H1 (cell line): ENCODE data around the gene THADA. TPM values are rescaled to one million over a fixed set of nuclear protein-coding genes. Genes with fewer than 3 reads are reported as not detected.
A peak's percentile ranks its signal among the peaks of the same experiment; 100 is the strongest.

Experiments
- CTCF ChIA-PET: fragments of 300-600 bp; sonication (Branson Sonifier 250); formaldehyde crosslinking; loops from one replicate; lab custom pipeline; 2021; ENCODE audit not compliant: partially characterized antibody; lab: Charles Lee
- POLR2A ChIA-PET: fragments of 300-600 bp; sonication (Branson Sonifier 250); formaldehyde crosslinking; loops from one replicate; lab custom pipeline; 2021; ENCODE audit warnings: inconsistent platforms; ENCODE audit not compliant: partially characterized antibody; lab: Charles Lee
- DNase-seq, 2 experiments: peaks; one replicate each; pipeline versions ENCODE4 v3.0.0 to v3.0.0-alpha.2; 2010 to 2022; ENCODE audit warnings: low spot score in 2 of 2, low read depth in 1 of 2, mixed read lengths in 1 of 2
- FAIRE-seq: peaks from 2 replicates; lab custom pipeline; 2011; peaks lifted over from hg19 to GRCh38; lab: Jason Lieb, UNC
- H2AFZ ChIP-seq: 2 replicates; pipeline ENCODE4 v1.8.1; 2012; ENCODE audit warnings: low read length, inconsistent platforms
- H2AK5ac ChIP-seq: 2 replicates; pipeline ENCODE4 v1.6.1; 2013; ENCODE audit warnings: low read depth, low read length
- H2BK120ac ChIP-seq: replicated peaks from 2 replicates; pipeline ENCODE3; 2013; ENCODE audit warnings: low read depth, low read length, inconsistent platforms
- H2BK12ac ChIP-seq: 2 replicates; pipeline ENCODE4 v1.6.1; 2013; ENCODE audit warnings: low read depth, low read length
- H2BK15ac ChIP-seq: 2 replicates; pipeline ENCODE4 v1.6.1; 2013; ENCODE audit warnings: low read length
- H2BK20ac ChIP-seq: 2 replicates; pipeline ENCODE4 v1.6.1; 2013; ENCODE audit warnings: low read length
- H2BK5ac ChIP-seq: 2 replicates; pipeline ENCODE4 v1.6.1; 2013; ENCODE audit warnings: low read depth, low read length
- H3K14ac ChIP-seq: 2 replicates; pipeline ENCODE4 v1.6.1; 2013; ENCODE audit warnings: inconsistent platforms; ENCODE audit not compliant: insufficient read length
- H3K18ac ChIP-seq: 2 replicates; pipeline ENCODE4 v1.6.1; 2013; ENCODE audit warnings: low read length; ENCODE audit errors: extremely low read depth
- H3K23ac ChIP-seq: 2 replicates; pipeline ENCODE4 v1.6.1; 2013; ENCODE audit warnings: inconsistent platforms; ENCODE audit not compliant: insufficient read length
- H3K23me2 ChIP-seq: 2 replicates; pipeline ENCODE4 v1.6.1; 2013; ENCODE audit warnings: low read depth, low read length
- H3K27ac ChIP-seq: 2 replicates; pipeline ENCODE4 v1.6.1; 2011; ENCODE audit warnings: low read depth, low read length, inconsistent platforms
- H3K27me3 ChIP-seq, 4 experiments: replicated peaks in 1 of 4; 1 replicate in 1 of 4; 2 replicates in 3 of 4; pipeline versions ENCODE4 v1.6.1 to v1.8.1; 2011 to 2013; ENCODE audit warnings: low read length in 3 of 4, mild to moderate bottlenecking in 3 of 4, inconsistent platforms in 2 of 4, mixed read lengths in 2 of 4, moderate library complexity in 1 of 4; ENCODE audit not compliant: control insufficient read depth in 3 of 4, insufficient read depth in 3 of 4; ENCODE audit errors: extremely low read depth in 1 of 4
- H3K36me3 ChIP-seq, 4 experiments: 2 replicates each; pipeline versions ENCODE4 v1.6.1 to v1.8.1; 2011 to 2013; ENCODE audit warnings: mild to moderate bottlenecking in 4 of 4, low read length in 3 of 4, moderate library complexity in 2 of 4, control low read depth in 1 of 4, inconsistent platforms in 1 of 4; ENCODE audit not compliant: insufficient read depth in 4 of 4, control insufficient read depth in 2 of 4
- H3K4ac ChIP-seq: replicated peaks from 2 replicates; pipeline ENCODE3; 2013; ENCODE audit warnings: low read length, low read depth, mixed read lengths, inconsistent platforms; ENCODE audit not compliant: insufficient read length
- H3K4me1 ChIP-seq, 4 experiments: replicated peaks in 1 of 4; 1 replicate in 1 of 4; 2 replicates in 3 of 4; pipeline versions ENCODE4 v1.6.1 to v1.8.1; 2011 to 2013; ENCODE audit warnings: low read length in 3 of 4, inconsistent platforms in 2 of 4, mixed read lengths in 1 of 4; ENCODE audit not compliant: insufficient read depth in 4 of 4, control insufficient read depth in 3 of 4
- H3K4me2 ChIP-seq, 2 experiments: 2 replicates each; pipeline versions ENCODE4 v1.6.1 to v1.8.1; 2011 to 2013; ENCODE audit warnings: low read depth in 2 of 2, low read length in 2 of 2, control low read depth in 1 of 2, inconsistent platforms in 1 of 2, mild to moderate bottlenecking in 1 of 2; ENCODE audit not compliant: insufficient read depth in 1 of 2
- H3K4me3 ChIP-seq, 4 experiments: fragments of 200-600, 300-600 bp in 1 of 4; sonication (generic), shearing (Covaris generic), sonication (Bioruptor Twin) in 1 of 4; 2 replicates each; pipeline versions ENCODE4 v1.5.1 to v1.8.1; 2011 to 2016; ENCODE audit warnings: low read length in 4 of 4, low read depth in 3 of 4, control low read depth in 2 of 4, inconsistent platforms in 2 of 4, mild to moderate bottlenecking in 2 of 4, mixed read lengths in 1 of 4, moderate library complexity in 1 of 4; ENCODE audit not compliant: insufficient read depth in 2 of 4; ENCODE audit errors: extremely low read depth in 1 of 4
- H3K56ac ChIP-seq: replicated peaks from 2 replicates; pipeline ENCODE3; 2013; ENCODE audit warnings: low read depth, mild to moderate bottlenecking, mixed read lengths, low read length, inconsistent platforms; ENCODE audit not compliant: insufficient read length
- H3K79me1 ChIP-seq: 2 replicates; pipeline ENCODE4 v1.6.1; 2013; ENCODE audit warnings: low read depth, low read length, control low read depth
- H3K79me2 ChIP-seq, 2 experiments: 2 replicates each; pipeline versions ENCODE4 v1.6.1 to v1.8.1; 2012 to 2013; ENCODE audit warnings: low read length in 2 of 2, mild to moderate bottlenecking in 2 of 2, inconsistent platforms in 1 of 2; ENCODE audit not compliant: insufficient read depth in 2 of 2, control insufficient read depth in 1 of 2
- H3K9ac ChIP-seq, 4 experiments: replicated peaks in 1 of 4; 1 replicate in 1 of 4; 2 replicates in 3 of 4; pipeline versions ENCODE4 v1.6.1 to v1.8.1; 2011 to 2013; ENCODE audit warnings: low read depth in 3 of 4, low read length in 3 of 4, control low read depth in 2 of 4, mild to moderate bottlenecking in 2 of 4, moderate library complexity in 2 of 4, inconsistent platforms in 1 of 4; ENCODE audit errors: extremely low read depth in 1 of 4
- H3K9me3 ChIP-seq, 2 experiments: 2 replicates each; pipeline versions ENCODE4 v1.6.1 to v1.8.1; 2012 to 2013; ENCODE audit warnings: mild to moderate bottlenecking in 2 of 2, moderate library complexity in 2 of 2, control low read depth in 1 of 2, inconsistent platforms in 1 of 2, low read depth in 1 of 2, low read length in 1 of 2, mixed read lengths in 1 of 2; ENCODE audit not compliant: insufficient read depth in 2 of 2
- H4K20me1 ChIP-seq, 2 experiments: replicated peaks in 1 of 2; 2 replicates each; pipeline versions ENCODE3 to v1.8.1; 2011 to 2013; ENCODE audit warnings: inconsistent platforms in 2 of 2, low read length in 2 of 2, mild to moderate bottlenecking in 1 of 2; ENCODE audit not compliant: insufficient read depth in 2 of 2, control insufficient read depth in 1 of 2
- H4K5ac ChIP-seq: 2 replicates; pipeline ENCODE4 v1.6.1; 2013; ENCODE audit warnings: low read length, low read depth, mixed read lengths, inconsistent platforms; ENCODE audit not compliant: insufficient read length
- H4K8ac ChIP-seq: 2 replicates; pipeline ENCODE4 v1.8.0; 2013; ENCODE audit warnings: mild to moderate bottlenecking, moderate library complexity, low read length, inconsistent platforms; ENCODE audit not compliant: insufficient read depth; ENCODE audit errors: extremely low read depth
- H4K91ac ChIP-seq: replicated peaks from 2 replicates; pipeline ENCODE3; 2013; ENCODE audit warnings: low read length, mixed read lengths, inconsistent platforms; ENCODE audit not compliant: insufficient read length
- ASH2L ChIP-seq: fragments of 200-600, 300-600 bp; sonication (generic); IDR thresholded peaks from one replicate; pipeline ENCODE4 v1.7.1; 2017; ENCODE audit warnings: low read length
- CHD1 ChIP-seq: IDR thresholded peaks from 2 replicates; pipeline ENCODE4 v1.6.1; 2012; ENCODE audit warnings: low read depth, low read length, improper control_type of control experiment
- CHD2 ChIP-seq: IDR thresholded peaks from 2 replicates; pipeline ENCODE4 v1.6.1; 2012; ENCODE audit warnings: low read length, improper control_type of control experiment
- WGBS, 2 experiments: shearing (Covaris generic) in 1 of 2; methylation state at CpG; one replicate each; pipeline versions ENCODE4 v1.1.6 to v1.1.7; 2013 to 2015; ENCODE audit warnings: low lambda C conversion rate in 2 of 2, mixed read lengths in 2 of 2, inconsistent platforms in 1 of 2, low coverage in 1 of 2, missing lambda C conversion rate in 1 of 2; ENCODE audit not compliant: insufficient replicate concordance in 2 of 2, insufficient coverage in 1 of 2, insufficient read length in 1 of 2; ENCODE audit errors: extremely low coverage in 1 of 2, missing lambda C conversion rate in 1 of 2; 5-methylcytosine and 5-hydroxymethylcytosine counted together
- polyA plus RNA-seq, 7 experiments: library from polyadenylated mRNA; depleted of rRNA in 3 of 7; stranded (reverse) in 5 of 7; unstranded in 2 of 7; fragments of >200 nt in 5 of 7; fragments of 200-250 nt in 2 of 7; gene quantifications; 1 replicate in 5 of 7; 2 replicates in 1 of 7; 4 replicates in 1 of 7; pipeline versions ENCODE4 v1.2.1 to v1.2.3, GENCODE V29; 2011 to 2013; ENCODE audit warnings: missing spikeins in 2 of 7, mixed read lengths in 2 of 7
- total RNA-seq: library from RNA; stranded (reverse); fragmentation: NEBNext Ultra II Directional; extraction: Animal tissue kit (Norgen Biotek cat#: 25700); gene quantifications from 2 replicates; pipeline ENCODE4 v1.2.1, GENCODE V29; 2021

The THADA gene
- total and polyA plus RNA-seq, 2 of the 8 experiments (the other 6 are each of a cell fraction or from before 2014, with no cell fraction given): 22.4 to 26.8 TPM

GRCh38 chr2:43180897-43181296 lies 414.9 kb downstream of the THADA start:
- Histone ChIP-seq H3K79me1 (no peaks in the 10 kb centered on the region), H3K27ac (0 out of 2 replicates have a peak overlapping the region, but pooled peaks have one; percentile 41), H2BK120ac (peak overlapping the region; percentile 40), H3K4me1 (peaks cover 13 to 34% (median 28%) of the 10 kb centered on the region in 4 experiments), H3K56ac (no peak overlapping the region), H4K8ac (no peak overlapping the region), H3K23me2 (no peaks in the 10 kb centered on the region), H3K79me2 (no peaks in the 10 kb centered on the region), H3K9me3 (peaks cover 9 to 13% of the 10 kb centered on the region in 2 experiments), H2BK12ac (peak overlapping the region; percentile 64), H3K9ac (no peak overlapping the region), H3K23ac (no peak overlapping the region), H4K91ac (peak overlapping the region; percentile 71), H2AK5ac (peak overlapping the region; percentile 67; the same call in 1 of the 2 replicates), H3K27me3 (no peaks in the 10 kb centered on the region), H2BK20ac (peak overlapping the region; percentile 86), H2AFZ (no peak overlapping the region), H2BK5ac (peak overlapping the region; percentile 92; the same call in 1 of the 2 replicates), H4K20me1 (no peaks in the 10 kb centered on the region), H3K4me2 (peak overlapping the region; percentile 48 to 49; a peak in 3 of 4 replicates), H4K5ac (peak overlapping the region; percentile 51), H3K18ac (peak overlapping the region; percentile 93), H3K36me3 (no peaks in the 10 kb centered on the region), H3K14ac (no peak overlapping the region), H3K4ac (peak overlapping the region; percentile 2), H2BK15ac (peak overlapping the region; percentile 48; the same call in 1 of the 2 replicates), H3K4me3 (peak overlapping the region in 1 of 4 experiments; percentile 36; a peak in 1 of 8 replicates)
- DNase-seq (no peak), FAIRE-seq (no peak)
- POLR2A ChIA-PET: interaction anchor here (0.9 to 4.4 kb wide), 8 partner anchors 11 to 80 kb away, joined by 3 to 52 read pairs (median 4); partner anchors contain the start of gene ZFP36L2
- 83% methylated on average over 8 of the region's 8 CpGs; no CpG with 5 or more reads in 1 of the 2 experiments for WGBS, 2 experiments
- CTCF ChIA-PET: interaction anchor here (0.5 to 6.8 kb wide), 21 partner anchors 8 to 321 kb away, joined by 3 to 85 read pairs (median 6); partner anchors contain the start of gene ZFP36L2
- TF ChIP-seq CHD1 (no peak), ASH2L (no peak), CHD2 (no peak)
